ENCODE data around the gene ATP10D. TPM values are rescaled to one million over a fixed set of nuclear protein-coding genes. Genes with fewer than 3 reads are reported as not detected.

Gene ATP10D
- total RNA-seq, 1 experiment from 2014 or later, result 3.8 TPM

DNA sequence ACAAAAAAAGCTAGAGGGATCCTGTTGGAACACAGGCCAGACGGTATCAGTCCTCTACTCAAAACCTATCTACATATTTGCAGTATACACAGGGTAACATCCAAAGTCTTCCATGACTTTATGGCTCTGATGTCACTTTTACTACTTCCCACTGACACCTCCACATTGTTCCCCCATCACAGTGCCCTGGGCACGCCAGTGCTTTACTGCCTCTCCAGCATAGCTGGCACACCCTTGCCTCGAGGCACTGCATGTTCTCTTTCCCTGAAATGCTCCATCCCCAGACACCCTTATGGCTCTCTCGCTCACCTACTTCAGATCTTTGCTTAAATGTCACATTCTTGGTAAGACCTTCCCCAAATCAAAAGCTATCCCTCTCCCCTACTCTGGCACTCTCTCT, 6.3 kb upstream of the ATP10D start:
- Histone ChIP-seq H3K27ac (ENCODE audit: insufficient read length, low read depth, low read length) (no peak overlapping the region), H2BK120ac (ENCODE audit: low read depth, low read length, poor library complexity, severe bottlenecking) (no peak overlapping the region), H3K79me2 (ENCODE audit: insufficient read depth, low read length) (no peaks in the 10 kb centered on the region), H3K27me3 (ENCODE audit: insufficient read depth, low read length) (no peaks in the 10 kb centered on the region; the same call in 1 of the 2 replicates), H3K9ac (ENCODE audit: extremely low read depth, insufficient read length, low read length) (no peak overlapping the region), H2BK12ac (ENCODE audit: insufficient read length, low read depth, low read length) (no peak overlapping the region), H3K56ac (ENCODE audit: insufficient read length, low read depth, low read length) (no peak overlapping the region), H4K8ac (replicated peaks; ENCODE audit: insufficient read length, low read depth, low read length) (no peak overlapping the region), H3K4me2 (ENCODE audit: insufficient read depth, insufficient read length, low read length) (no peak overlapping the region), H3K9me3 (ENCODE audit: control insufficient read depth, low read depth, low read length) (no peaks in the 10 kb centered on the region), H2BK5ac (ENCODE audit: insufficient read length, low read length) (no peak overlapping the region), H3K4ac (ENCODE audit: low read depth, low read length) (no peak overlapping the region), H2AK5ac (ENCODE audit: insufficient read length, low read length) (no peak overlapping the region), H3T11ph (ENCODE audit: low read length) (no peak overlapping the region), H3K18ac (ENCODE audit: insufficient read length, low read depth, low read length) (no peak overlapping the region), H3K23me2 (ENCODE audit: insufficient read length, low read depth, low read length, poor library complexity, severe bottlenecking) (no peaks in the 10 kb centered on the region), H3K23ac (ENCODE audit: insufficient read length, low read depth, low read length) (no peak overlapping the region), H4K5ac (ENCODE audit: insufficient read length, low read depth, low read length) (no peak overlapping the region), H2AFZ (ENCODE audit: low read length) (no peak overlapping the region), H2BK15ac (ENCODE audit: low read depth, low read length) (no peak overlapping the region), H2BK20ac (ENCODE audit: low read depth, low read length, poor library complexity, severe bottlenecking) (no peak overlapping the region), H4K20me1 (ENCODE audit: control insufficient read depth, insufficient read depth, insufficient read length) (no peaks in the 10 kb centered on the region), H4K91ac (ENCODE audit: insufficient read length, low read depth, low read length) (no peak overlapping the region), H3K79me1 (ENCODE audit: insufficient read depth, low read depth, low read length, poor library complexity, severe bottlenecking) (no peaks in the 10 kb centered on the region), H3K14ac (ENCODE audit: insufficient read depth, low read length) (no peak overlapping the region), H3K4me1 (ENCODE audit: insufficient read depth, low read length) (no peaks in the 10 kb centered on the region)
- no peak for DNase-seq
- H3K36me3 Mint-ChIP-seq (ENCODE audit: insufficient read depth in 1 of 3, low read depth in 3 of 3), result no peaks in the 10 kb centered on the region
- no CpG with 5 or more reads among the region's 4 CpGs for WGBS (ENCODE audit: extremely low coverage, insufficient read length, low lambda C conversion rate)
- H3K27me3 Mint-ChIP-seq (ENCODE audit: low read depth), result peaks cover 3% of the 10 kb centered on the region; the same call in 1 of the 2 replicates
- H3K4me1 Mint-ChIP-seq, result peaks cover 5% of the 10 kb centered on the region in 2 experiments; a peak in 3 of 4 replicates
- H3K27ac Mint-ChIP-seq, result no peak overlapping the region
- no peaks in the 10 kb centered on the region for H3K9me3 Mint-ChIP-seq
- TF ChIP-seq CTCF (conservative IDR thresholded peaks at IDR 0.05), result no peak
- H3K4me3 Mint-ChIP-seq, result no peak overlapping the region
